B cell (primary cell): Measurements from ENCODE around the gene ADAMTS16. TPM values are rescaled to one million over a fixed set of nuclear protein-coding genes. Genes with fewer than 3 reads are reported as not detected.

Experiments
- ATAC-seq: fragments of 200-7000 bp; cut with Tn5 transposase; one replicate; pipeline ENCODE4 v1.10.0; 2021; ENCODE audit warnings: low read depth, mild to moderate bottlenecking, moderate number of reproducible peaks, moderate library complexity
- CTCF ChIA-PET: fragments of 350-600 bp; sonication (Branson Sonifier 250); formaldehyde crosslinking; loops from one replicate; lab custom pipeline; 2021; ENCODE audit warnings: antibody characterized with exemption, inconsistent platforms; lab: Charles Lee
- POLR2A ChIA-PET: fragments of 350-600 bp; sonication (Branson Sonifier 250); formaldehyde crosslinking; loops from one replicate; lab custom pipeline; 2021; ENCODE audit warnings: antibody characterized with exemption; lab: Charles Lee
- DNase-seq: peaks from one replicate; pipeline ENCODE4 v3.0.0; 2013
- H2AFZ ChIP-seq: 2 replicates; pipeline ENCODE4 v1.6.1; 2012; ENCODE audit warnings: mild to moderate bottlenecking, low read depth, low read length; ENCODE audit not compliant: insufficient read depth, poor library complexity, severe bottlenecking
- H3K27ac ChIP-seq, 2 donors: 1 replicate in 1 of 2; 2 replicates in 1 of 2; pipeline ENCODE4 v1.5.1; 2012 to 2013; ENCODE audit warnings: low read length in 2 of 2, mild to moderate bottlenecking in 2 of 2, moderate library complexity in 1 of 2
- H3K27me3 ChIP-seq, 4 experiments: fragments of 200-600 bp in 1 of 4; sonication (generic) in 1 of 4; replicated peaks in 1 of 4; 1 replicate in 2 of 4; 2 replicates in 2 of 4; pipeline versions ENCODE4 v1.6.1 to v1.7.0; 2013 to 2016; ENCODE audit warnings: low read length in 3 of 4, mild to moderate bottlenecking in 2 of 4, mixed read lengths in 1 of 4, moderate library complexity in 1 of 4; ENCODE audit not compliant: insufficient read depth in 4 of 4, control insufficient read depth in 3 of 4; ENCODE audit errors: control extremely low read depth in 1 of 4
- H3K36me3 ChIP-seq, 2 experiments: replicated peaks in 1 of 2; 1 replicate in 1 of 2; 2 replicates in 1 of 2; pipeline versions ENCODE4 v1.6.1 to v1.7.1; 2013; ENCODE audit warnings: low read length in 1 of 2; ENCODE audit not compliant: insufficient read depth in 2 of 2, control insufficient read depth in 1 of 2; ENCODE audit errors: control extremely low read depth in 1 of 2, extremely low read depth in 1 of 2
- H3K4me1 ChIP-seq, 2 donors: fragments of 200-600 bp in 1 of 2; sonication (generic) in 1 of 2; 1 replicate in 1 of 2; 2 replicates in 1 of 2; pipeline versions ENCODE4 v1.5.1 to v1.6.1; 2013 to 2017; ENCODE audit warnings: low read length in 2 of 2; ENCODE audit not compliant: control insufficient read depth in 2 of 2, insufficient read depth in 2 of 2
- H3K4me2 ChIP-seq: replicated peaks from 2 replicates; pipeline ENCODE3; 2012; ENCODE audit warnings: mild to moderate bottlenecking, low read depth, low read length; ENCODE audit not compliant: poor library complexity, severe bottlenecking
- H3K4me3 ChIP-seq, 5 experiments: fragments of 200-600 bp in 1 of 5; sonication (generic) in 1 of 5; 1 replicate in 3 of 5; 2 replicates in 2 of 5; pipeline versions ENCODE4 v1.5.1 to v1.7.0; 2011 to 2016; ENCODE audit warnings: low read length in 4 of 5, mild to moderate bottlenecking in 4 of 5, low read depth in 2 of 5, control low read depth in 1 of 5, moderate library complexity in 1 of 5; ENCODE audit not compliant: insufficient read depth in 1 of 5; ENCODE audit errors: control extremely low read depth in 1 of 5, extremely low read depth in 1 of 5
- H3K79me2 ChIP-seq: fragments of 200-600 bp; sonication (generic); one replicate; pipeline ENCODE4 v1.6.0; 2016; ENCODE audit warnings: low read length; ENCODE audit not compliant: control insufficient read depth, insufficient read depth
- H3K9ac ChIP-seq: fragments of 200-600 bp; sonication (generic); 2 replicates; pipeline ENCODE4 v1.6.1; 2017; ENCODE audit warnings: mild to moderate bottlenecking, low read length, moderate library complexity
- H3K9me3 ChIP-seq, 3 donors: one replicate each; pipeline versions ENCODE4 v1.6.1 to v1.7.1; 2013; ENCODE audit warnings: low read length in 2 of 3; ENCODE audit not compliant: control insufficient read depth in 2 of 3, insufficient read depth in 1 of 3; ENCODE audit errors: control extremely low read depth in 1 of 3
- H4K20me1 ChIP-seq: 2 replicates; pipeline ENCODE4 v1.6.0; 2012; ENCODE audit warnings: mild to moderate bottlenecking, low read length; ENCODE audit not compliant: insufficient read depth, control insufficient read depth, poor library complexity, severe bottlenecking
- H3K27ac Mint-ChIP-seq: one replicate; pipeline ENCODE4 v1.8.0; 2021; ENCODE audit warnings: mixed read lengths
- H3K27me3 Mint-ChIP-seq: one replicate; pipeline ENCODE4 v1.8.0; 2021; ENCODE audit warnings: mixed read lengths
- H3K4me1 Mint-ChIP-seq: one replicate; pipeline ENCODE4 v1.8.0; 2021; ENCODE audit warnings: mixed read lengths
- H3K4me3 Mint-ChIP-seq: one replicate; pipeline ENCODE4 v1.8.0; 2021; ENCODE audit warnings: mixed read lengths
- H3K9me3 Mint-ChIP-seq: one replicate; pipeline ENCODE4 v1.8.0; 2022; ENCODE audit warnings: mixed read lengths; ENCODE audit not compliant: insufficient read depth
- CTCF ChIP-seq: fragments of 200-600 bp; IDR thresholded peaks from one replicate; pipeline ENCODE4 v1.8.0; 2022; ENCODE audit warnings: antibody characterized with exemption, mild to moderate bottlenecking
- EZH2 ChIP-seq: IDR thresholded peaks from 2 replicates; pipeline ENCODE4 v1.6.1; 2012; ENCODE audit warnings: borderline replicate concordance, low read depth, mild to moderate bottlenecking, moderate library complexity, low read length; ENCODE audit not compliant: insufficient read depth, poor library complexity, severe bottlenecking
- WGBS: methylation state at CpG from one replicate; pipeline ENCODE4 v1.1.5; 2013; ENCODE audit warnings: missing lambda C conversion rate; ENCODE audit not compliant: insufficient coverage; 5-methylcytosine and 5-hydroxymethylcytosine counted together
- intact Hi-C: fragments of 100-400 bp; cut with micrococcal nuclease; formaldehyde crosslinking; loops from one replicate; pipeline ENCODE4 v1.10.0; 2022
- polyA plus RNA-seq: library from polyadenylated mRNA; depleted of rRNA; stranded (reverse); fragments of >200 nt; gene quantifications from 2 replicates; pipeline ENCODE4 v1.2.3, GENCODE V29; 2012
- total RNA-seq, 2 donors: library from RNA; stranded (reverse); fragments of 120-200 nt in 1 of 2; gene quantifications; 1 replicate in 1 of 2; 2 replicates in 1 of 2; pipeline versions ENCODE4 v1.2.3 to v1.2.4, GENCODE V29; 2013 to 2022

Gene ADAMTS16
- total and polyA plus RNA-seq, 2 donors (not counting 1 experiment from before 2014, with no cell fraction given) = not detected

DNA sequence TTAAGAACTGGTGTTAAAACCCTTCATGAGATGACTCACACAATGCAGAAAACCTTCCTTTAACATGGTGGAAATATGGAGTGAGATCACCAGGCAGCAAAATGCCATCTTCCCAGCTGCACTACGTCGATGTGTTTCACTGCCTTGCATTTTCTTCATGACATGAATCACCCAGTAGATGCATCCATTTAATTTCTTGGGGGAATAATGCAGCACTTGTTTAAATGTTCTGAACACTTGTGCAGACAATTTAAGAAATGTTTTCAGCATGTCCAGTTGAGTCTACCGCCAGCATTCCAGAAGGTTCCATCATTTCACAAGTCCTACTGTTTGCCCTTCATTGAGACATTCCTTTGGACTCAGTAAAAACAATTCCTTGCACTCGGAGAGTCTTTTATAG is 81.6 kb downstream of the ADAMTS16 start:
- ChIA-PET CTCF (no interaction called here), POLR2A (no interaction called here)
- no peak for DNase-seq
- H3K4me1 ChIP-seq = no peaks in the 10 kb centered on the region
- Mint-ChIP-seq H3K4me1 (no peaks in the 10 kb centered on the region), H3K9me3 (no peaks in the 10 kb centered on the region), H3K4me3 (no peak overlapping the region), H3K27me3 (no peaks in the 10 kb centered on the region), H3K27ac (no peak overlapping the region)
- no peak overlapping the region for H3K27ac ChIP-seq
- 83% methylated on average over 4 of the region's 4 CpGs for WGBS
- ATAC-seq = no peak
- H2AFZ ChIP-seq = no peak overlapping the region
- no peak overlapping the region for H3K4me2 ChIP-seq
- no peak overlapping the region for H3K9ac ChIP-seq
- H3K9me3 ChIP-seq = peaks cover 0 to 4% (median 0%) of the 10 kb centered on the region in 3 donors
- no peaks in the 10 kb centered on the region for H3K36me3 ChIP-seq
- no peaks in the 10 kb centered on the region for H4K20me1 ChIP-seq
- TF ChIP-seq EZH2 (no peak), CTCF (no peak)
- H3K4me3 ChIP-seq = no peak overlapping the region
- H3K79me2 ChIP-seq = no peaks in the 10 kb centered on the region
- intact Hi-C loops = no loop called here
- no peaks in the 10 kb centered on the region for H3K27me3 ChIP-seq

DNA sequence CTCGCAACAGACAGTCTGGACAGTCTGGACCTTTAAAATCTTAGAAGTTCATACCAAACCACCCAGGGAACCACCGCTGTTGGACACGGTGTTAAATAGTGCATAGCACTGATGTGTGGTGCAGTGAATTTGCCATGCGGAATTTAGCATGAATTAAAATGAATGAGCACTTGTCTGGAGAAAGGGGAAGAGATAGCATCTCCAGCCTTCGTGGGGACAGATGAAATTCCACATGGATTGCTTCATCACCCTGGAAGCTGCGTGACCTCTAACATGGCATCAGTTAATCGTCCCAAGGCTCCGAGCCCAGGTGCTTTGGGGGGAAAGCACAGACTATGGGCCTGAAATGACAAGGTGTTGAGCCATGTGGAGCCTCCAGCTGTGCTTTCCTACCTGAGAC is 91.4 kb downstream of the ADAMTS16 start:
- H3K9me3 ChIP-seq = peaks cover 0 to 2% (median 0%) of the 10 kb centered on the region in 3 donors
- no peak overlapping the region for H3K4me3 ChIP-seq
- 87% methylated on average over 6 of the region's 8 CpGs for WGBS
- no peak overlapping the region for H3K27ac ChIP-seq
- H2AFZ ChIP-seq = no peak overlapping the region
- H3K9ac ChIP-seq = no peak overlapping the region
- CTCF ChIA-PET = no interaction called here
- H3K4me2 ChIP-seq = no peak overlapping the region
- no peaks in the 10 kb centered on the region for H3K79me2 ChIP-seq
- H3K27me3 ChIP-seq = no peaks in the 10 kb centered on the region
- H3K27me3 Mint-ChIP-seq = no peaks in the 10 kb centered on the region
- no peaks in the 10 kb centered on the region for H3K4me1 ChIP-seq
- H4K20me1 ChIP-seq = no peaks in the 10 kb centered on the region
- TF ChIP-seq EZH2 (no peak), CTCF (no peak)
- ATAC-seq = no peak
- no peaks in the 10 kb centered on the region for H3K9me3 Mint-ChIP-seq
- no peak overlapping the region for H3K4me3 Mint-ChIP-seq
- POLR2A ChIA-PET = no interaction called here
- H3K4me1 Mint-ChIP-seq = no peaks in the 10 kb centered on the region
- no peaks in the 10 kb centered on the region for H3K36me3 ChIP-seq
- intact Hi-C loops = no loop called here
- H3K27ac Mint-ChIP-seq = no peak overlapping the region
- DNase-seq = no peak
